Astrocyte (in vitro differentiated cells and primary cell): ENCODE measurements around the gene CLP1. TPM values are rescaled to one million over a fixed set of nuclear protein-coding genes. Genes with fewer than 3 reads are reported as not detected.

ENCODE experiments used
- DNase-seq: peaks from one replicate; pipeline ENCODE4 v3.0.0-alpha.2; 2010; ENCODE audit warnings: low read depth
- FAIRE-seq: peaks from 2 replicates; lab custom pipeline; 2011; peaks lifted over from hg19 to GRCh38; lab: Jason Lieb, UNC
- H2AFZ ChIP-seq: 2 replicates; pipeline ENCODE4 v1.6.0; 2012; ENCODE audit warnings: low read depth, low read length, inconsistent platforms
- H3K27ac ChIP-seq: 2 replicates; pipeline ENCODE4 v1.5.1; 2011; ENCODE audit warnings: low read depth, low read length, inconsistent platforms
- H3K27me3 ChIP-seq: 2 replicates; pipeline ENCODE4 v1.6.0; 2011; ENCODE audit warnings: low read length, inconsistent platforms; ENCODE audit not compliant: insufficient read depth
- H3K36me3 ChIP-seq: 2 replicates; pipeline ENCODE4 v1.5.1; 2011; ENCODE audit warnings: low read length, inconsistent platforms; ENCODE audit not compliant: insufficient read depth
- H3K4me1 ChIP-seq: 2 replicates; pipeline ENCODE4 v1.5.1; 2011; ENCODE audit warnings: low read length, inconsistent platforms; ENCODE audit not compliant: insufficient read depth
- H3K4me2 ChIP-seq: 2 replicates; pipeline ENCODE4 v1.6.0; 2012; ENCODE audit warnings: low read length, inconsistent platforms
- H3K4me3 ChIP-seq: 2 replicates; pipeline ENCODE4 v1.5.1; 2011; ENCODE audit warnings: low read depth, mild to moderate bottlenecking, low read length, inconsistent platforms; ENCODE audit not compliant: insufficient read depth
- H3K79me2 ChIP-seq: 2 replicates; pipeline ENCODE4 v1.6.0; 2012; ENCODE audit warnings: mild to moderate bottlenecking, low read length, inconsistent platforms; ENCODE audit not compliant: insufficient read depth
- H3K9ac ChIP-seq: 2 replicates; pipeline ENCODE4 v1.6.0; 2012; ENCODE audit warnings: mild to moderate bottlenecking, low read length, inconsistent platforms
- H3K9me3 ChIP-seq: 2 replicates; pipeline ENCODE4 v1.5.1; 2012; ENCODE audit warnings: low read depth, mild to moderate bottlenecking, low read length, inconsistent platforms; ENCODE audit not compliant: insufficient read depth
- H4K20me1 ChIP-seq: 2 replicates; pipeline ENCODE4 v1.6.0; 2012; ENCODE audit warnings: low read length, inconsistent platforms; ENCODE audit not compliant: insufficient read depth
- H3K27ac Mint-ChIP-seq: one replicate; pipeline ENCODE4 v1.8.0; 2021; ENCODE audit warnings: mild to moderate bottlenecking, mixed read lengths; ENCODE audit not compliant: unreplicated experiment
- H3K27me3 Mint-ChIP-seq: one replicate; pipeline ENCODE4 v1.8.0; 2021; ENCODE audit warnings: low read depth, mixed read lengths; ENCODE audit not compliant: unreplicated experiment
- H3K36me3 Mint-ChIP-seq: one replicate; pipeline ENCODE4 v1.8.0; 2021; ENCODE audit warnings: low read depth, mixed read lengths; ENCODE audit not compliant: unreplicated experiment
- H3K4me1 Mint-ChIP-seq: one replicate; pipeline ENCODE4 v1.8.0; 2021; ENCODE audit warnings: low read depth, mixed read lengths; ENCODE audit not compliant: unreplicated experiment
- H3K4me3 Mint-ChIP-seq: one replicate; pipeline ENCODE4 v1.8.0; 2021; ENCODE audit warnings: mild to moderate bottlenecking, moderate library complexity, mixed read lengths; ENCODE audit not compliant: unreplicated experiment
- H3K9me3 Mint-ChIP-seq: one replicate; pipeline ENCODE4 v1.8.0; 2021; ENCODE audit warnings: mild to moderate bottlenecking, mixed read lengths; ENCODE audit not compliant: unreplicated experiment
- EZH2 ChIP-seq: IDR thresholded peaks from 2 replicates; pipeline ENCODE4 v1.6.1; 2012; ENCODE audit warnings: mild to moderate bottlenecking, low read length, inconsistent platforms; ENCODE audit not compliant: insufficient read depth
- total RNA-seq: library from RNA; stranded (reverse); gene quantifications from 2 replicates; pipeline ENCODE4 v1.2.1, GENCODE V29; 2021
- TF ChIP-seq, protein P1 (sequence below): IDR thresholded peaks from 2 replicates; pipeline ENCODE4 v1.5.1; 2011; ENCODE audit warnings: low read depth, mild to moderate bottlenecking, inconsistent platforms, low read length, moderate library complexity; ENCODE audit not compliant: insufficient read depth

CLP1 gene
- total RNA-seq, 1 donor from 2014 or later, result 21.4 TPM

DNA sequence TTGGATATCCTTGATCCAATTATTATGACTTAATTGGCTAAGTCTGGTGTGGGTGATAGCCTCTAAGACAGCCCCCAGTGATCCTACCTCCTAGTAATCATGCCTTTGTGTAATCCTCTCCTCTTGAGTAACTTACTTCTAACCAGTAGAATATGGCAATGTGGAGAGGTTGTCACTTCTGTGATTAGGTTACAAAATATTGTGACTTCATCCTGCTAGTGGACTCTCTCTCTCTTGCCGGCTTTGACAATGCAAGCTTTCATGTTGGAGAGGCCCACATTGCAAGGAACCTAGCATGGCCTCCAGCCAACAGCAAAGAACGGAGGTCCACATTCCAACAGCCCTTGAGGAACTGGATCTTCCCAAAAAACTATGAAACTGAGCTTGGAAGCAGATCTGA is 27.4 kb upstream of the CLP1 start:
- Histone ChIP-seq H3K4me2 (no peak overlapping the region), H3K27me3 (peaks cover 16% of the 10 kb centered on the region), H3K4me3 (no peak overlapping the region), H3K9ac (no peak overlapping the region), H4K20me1 (no peaks in the 10 kb centered on the region), H3K9me3 (no peaks in the 10 kb centered on the region), H2AFZ (no peak overlapping the region), H3K79me2 (no peaks in the 10 kb centered on the region), H3K27ac (no peak overlapping the region), H3K4me1 (no peaks in the 10 kb centered on the region), H3K36me3 (no peaks in the 10 kb centered on the region)
- Mint-ChIP-seq H3K9me3 (peaks cover 3% of the 10 kb centered on the region), H3K4me3 (no peak overlapping the region), H3K4me1 (peaks cover 1% of the 10 kb centered on the region), H3K27ac (no peak overlapping the region), H3K36me3 (no peaks in the 10 kb centered on the region), H3K27me3 (peaks cover 16% of the 10 kb centered on the region)
- DNase-seq (no peak), FAIRE-seq (no peak)
- no peak for TF ChIP-seq EZH2
- TF ChIP-seq, protein P1, sequence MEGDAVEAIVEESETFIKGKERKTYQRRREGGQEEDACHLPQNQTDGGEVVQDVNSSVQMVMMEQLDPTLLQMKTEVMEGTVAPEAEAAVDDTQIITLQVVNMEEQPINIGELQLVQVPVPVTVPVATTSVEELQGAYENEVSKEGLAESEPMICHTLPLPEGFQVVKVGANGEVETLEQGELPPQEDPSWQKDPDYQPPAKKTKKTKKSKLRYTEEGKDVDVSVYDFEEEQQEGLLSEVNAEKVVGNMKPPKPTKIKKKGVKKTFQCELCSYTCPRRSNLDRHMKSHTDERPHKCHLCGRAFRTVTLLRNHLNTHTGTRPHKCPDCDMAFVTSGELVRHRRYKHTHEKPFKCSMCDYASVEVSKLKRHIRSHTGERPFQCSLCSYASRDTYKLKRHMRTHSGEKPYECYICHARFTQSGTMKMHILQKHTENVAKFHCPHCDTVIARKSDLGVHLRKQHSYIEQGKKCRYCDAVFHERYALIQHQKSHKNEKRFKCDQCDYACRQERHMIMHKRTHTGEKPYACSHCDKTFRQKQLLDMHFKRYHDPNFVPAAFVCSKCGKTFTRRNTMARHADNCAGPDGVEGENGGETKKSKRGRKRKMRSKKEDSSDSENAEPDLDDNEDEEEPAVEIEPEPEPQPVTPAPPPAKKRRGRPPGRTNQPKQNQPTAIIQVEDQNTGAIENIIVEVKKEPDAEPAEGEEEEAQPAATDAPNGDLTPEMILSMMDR, result no peak

DNA sequence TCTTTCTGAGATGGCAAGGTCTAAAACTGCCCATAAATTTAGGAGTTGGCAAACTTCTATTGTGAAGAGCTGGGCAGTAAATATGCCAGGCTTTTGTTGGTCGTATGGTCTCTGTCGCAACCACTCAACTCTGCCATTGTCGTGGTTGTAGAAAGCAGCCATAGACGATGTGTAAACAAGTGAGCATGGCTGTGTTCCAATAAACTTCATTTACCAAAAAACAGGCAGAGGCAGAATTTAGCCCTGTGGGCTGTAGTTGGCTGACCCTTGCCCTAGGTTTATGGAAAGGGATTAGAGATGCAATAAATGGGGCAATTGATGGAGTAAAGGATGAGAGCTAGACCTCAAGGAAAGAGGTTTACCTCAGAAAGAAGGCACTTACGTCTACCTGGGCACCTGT is 25.4 kb upstream of the CLP1 start:
- Histone ChIP-seq H3K79me2 (no peaks in the 10 kb centered on the region), H3K9me3 (no peaks in the 10 kb centered on the region), H3K27me3 (peaks cover 16% of the 10 kb centered on the region), H4K20me1 (no peaks in the 10 kb centered on the region), H3K4me1 (no peaks in the 10 kb centered on the region), H3K27ac (no peak overlapping the region), H3K9ac (no peak overlapping the region), H2AFZ (no peak overlapping the region), H3K36me3 (no peaks in the 10 kb centered on the region), H3K4me2 (no peak overlapping the region), H3K4me3 (no peak overlapping the region)
- H3K4me1 Mint-ChIP-seq, result peaks cover 1% of the 10 kb centered on the region
- TF ChIP-seq, protein P1, result no peak
- no peak for TF ChIP-seq EZH2
- no peak for DNase-seq
- H3K27ac Mint-ChIP-seq, result no peak overlapping the region
- no peaks in the 10 kb centered on the region for H3K36me3 Mint-ChIP-seq
- FAIRE-seq, result no peak
- H3K4me3 Mint-ChIP-seq, result no peak overlapping the region
- H3K27me3 Mint-ChIP-seq, result peaks cover 16% of the 10 kb centered on the region
- H3K9me3 Mint-ChIP-seq, result peaks cover 3% of the 10 kb centered on the region

DNA sequence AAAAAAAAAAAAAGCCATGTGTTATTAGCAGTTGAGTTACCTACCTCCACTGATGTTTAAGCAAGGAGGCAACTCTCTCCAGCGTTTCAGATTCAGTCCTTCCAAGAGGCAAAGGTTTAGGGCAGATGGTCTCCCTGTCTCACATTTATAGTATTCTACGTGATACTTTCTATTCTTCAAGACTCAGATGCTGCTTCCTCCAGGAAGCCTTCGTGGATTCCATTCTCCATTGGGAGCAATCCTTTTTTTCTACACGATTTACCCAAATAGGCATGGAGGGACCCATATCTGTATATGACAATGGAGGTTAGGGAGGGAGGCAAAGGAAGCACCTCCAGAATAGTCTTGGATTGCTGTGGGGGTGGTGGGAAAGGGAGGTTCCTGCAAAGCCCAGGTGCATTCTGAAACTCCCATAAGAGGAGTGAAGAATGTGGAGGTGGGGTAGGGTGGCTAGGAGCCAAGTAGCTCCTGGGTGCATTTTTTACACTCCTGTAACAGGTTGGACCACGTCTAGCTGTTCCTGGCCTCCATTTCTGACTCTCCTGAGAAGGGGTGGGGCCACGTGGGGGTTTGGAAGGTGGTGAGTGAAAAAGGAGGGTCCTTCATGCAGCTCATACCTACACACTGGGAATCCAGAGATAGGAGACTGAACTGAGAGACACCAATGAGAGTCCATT is 24.0 kb upstream of the CLP1 start:
- peaks cover 7% of the 10 kb centered on the region for H3K79me2 ChIP-seq
- H3K4me1 ChIP-seq, result peaks cover 6% of the 10 kb centered on the region
- Mint-ChIP-seq H3K27ac (no peak overlapping the region), H3K36me3 (no peaks in the 10 kb centered on the region), H3K27me3 (peaks cover 16% of the 10 kb centered on the region), H3K9me3 (peaks cover 3% of the 10 kb centered on the region), H3K4me3 (no peak overlapping the region), H3K4me1 (no peaks in the 10 kb centered on the region)
- H3K27ac ChIP-seq, result no peak overlapping the region
- DNase-seq (no peak), FAIRE-seq (no peak)
- peaks cover 16% of the 10 kb centered on the region for H3K27me3 ChIP-seq
- H3K36me3 ChIP-seq, result no peaks in the 10 kb centered on the region
- H3K4me2 ChIP-seq, result no peak overlapping the region
- H3K9me3 ChIP-seq, result no peaks in the 10 kb centered on the region
- no peak overlapping the region for H2AFZ ChIP-seq
- H4K20me1 ChIP-seq, result no peaks in the 10 kb centered on the region
- TF ChIP-seq EZH2, result no peak
- TF ChIP-seq, protein P1, result no peak
- H3K9ac ChIP-seq, result no peak overlapping the region
- H3K4me3 ChIP-seq, result no peak overlapping the region
